Astrocyte (in vitro differentiated cells and primary cell): ENCODE data around the gene POLR2H.

Experiments
- CTCF ChIP-seq: IDR thresholded peaks from 2 replicates; pipeline ENCODE4 v1.5.1; 2011; ENCODE audit warnings: low read depth, mild to moderate bottlenecking, inconsistent platforms, low read length, moderate library complexity; ENCODE audit not compliant: insufficient read depth
- EZH2 ChIP-seq: IDR thresholded peaks from 2 replicates; pipeline ENCODE4 v1.6.1; 2012; ENCODE audit warnings: mild to moderate bottlenecking, low read length, inconsistent platforms; ENCODE audit not compliant: insufficient read depth

- TF ChIP-seq CTCF (no peak), EZH2 (no peak)
These were observed 23.5 kb upstream of the POLR2H start for GRCh38 chr3:184337981-184338380.
